Stimulated activated naive CD8-positive, alpha-beta T cell treated with anti-CD3 and anti-CD28 coated beads, Interleukin-15, Interleukin-2, amounts not matched to agents 100 U/mL and 50 U/mL, for 24 hours (primary cell): ENCODE results near the gene PPARA.
A peak's percentile ranks its signal among the peaks of the same experiment; 100 is the strongest.

Experiments used
- ATAC-seq: fragments of 150-1000 bp; cut with Tn5 transposase; one replicate; pipeline ENCODE4 v1.10.0; 2021
- DNase-seq: peaks from one replicate; pipeline ENCODE4 v3.0.0; 2021

PPARA gene

DNA sequence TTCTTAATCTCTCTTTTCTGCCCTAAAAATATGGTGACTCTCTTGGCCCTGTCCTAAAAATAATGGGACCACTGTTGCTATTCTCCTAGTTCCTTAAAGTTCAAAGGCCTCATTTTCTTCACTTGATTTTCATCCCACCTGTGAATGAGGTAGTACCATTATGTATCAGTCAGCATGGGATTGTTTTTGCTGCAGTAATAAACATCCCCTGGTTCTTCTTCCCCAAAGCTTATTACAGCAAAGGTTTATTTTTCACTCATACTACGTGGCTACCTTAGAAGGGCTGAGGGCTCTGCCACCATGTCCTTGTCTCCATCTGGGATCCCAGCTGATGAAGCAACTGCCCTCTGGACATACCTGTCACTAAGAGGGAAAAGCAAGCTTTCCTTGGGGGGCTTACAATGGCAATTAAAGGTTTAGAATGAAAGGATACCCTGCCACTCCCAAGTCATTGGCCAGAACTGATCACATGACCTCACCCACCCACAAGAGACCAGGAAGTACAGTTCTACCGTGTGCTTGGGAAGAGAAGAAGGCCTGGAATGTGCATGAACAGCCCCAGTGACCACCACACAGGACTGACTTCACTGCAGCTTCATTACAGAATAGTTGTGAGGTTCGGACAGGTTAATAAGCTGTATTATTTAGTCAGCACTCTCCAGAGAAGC is 125.3 kb downstream of the PPARA start:
- no peak for DNase-seq
- no peak for ATAC-seq

- ATAC-seq: no peak
- no peak for DNase-seq
Measured at GRCh38 chr22:46276563-46276962, 126.2 kb downstream of the PPARA start.

- ATAC-seq (no peak), DNase-seq (no peak)
Measured at GRCh38 chr22:46278656-46279645, 128.6 kb downstream of the PPARA start.

- no peak for DNase-seq
- no peak for ATAC-seq
Measured at GRCh38 chr22:46280063-46280817, 129.9 kb downstream of the PPARA start.

DNA sequence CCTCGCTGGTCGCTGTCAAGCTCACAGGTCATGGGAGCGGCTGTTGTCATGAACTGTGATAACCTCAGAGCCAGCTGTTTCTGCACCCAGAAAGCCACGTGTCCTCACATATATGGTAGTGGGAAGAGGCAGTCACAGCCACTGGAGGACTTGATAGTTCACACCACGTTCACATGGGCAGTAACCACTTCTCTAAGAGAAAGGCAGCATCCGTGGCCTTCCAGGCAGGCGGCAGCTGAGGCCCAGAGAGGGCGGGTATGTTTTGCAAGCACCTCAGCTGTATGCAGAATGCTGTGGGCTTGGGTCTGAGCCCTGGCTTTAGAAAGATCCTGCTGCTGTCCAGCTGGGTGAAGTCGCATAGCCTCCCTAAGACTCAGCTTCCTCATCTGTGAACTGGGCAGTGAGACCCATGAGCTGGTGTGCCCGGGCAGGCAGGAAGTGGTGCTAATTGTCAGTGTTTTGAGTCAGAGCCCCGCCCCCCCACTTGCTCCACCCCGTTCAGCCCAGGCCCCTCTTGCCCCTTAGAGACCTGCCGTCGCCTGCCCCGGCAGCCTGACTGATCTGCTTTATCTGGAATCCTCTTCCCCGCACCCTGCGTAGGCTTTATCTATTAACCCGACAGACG is 130.8 kb downstream of the PPARA start:
- ATAC-seq (peak; percentile 16), DNase-seq (no peak)

GRCh38 chr22:46281866-46282678 is 131.7 kb downstream of the PPARA start:
- ATAC-seq: no peak
- DNase-seq: no peak

GRCh38 chr22:46286006-46286405 is 135.7 kb downstream of the PPARA start:
- DNase-seq: no peak
- ATAC-seq: no peak

GRCh38 chr22:46286941-46287872 is 136.9 kb downstream of the PPARA start:
- no peak for DNase-seq

GRCh38 chr22:46287873-46288751 is 137.8 kb downstream of the PPARA start:
- DNase-seq: peak; percentile 42
- peak; percentile 66 for ATAC-seq

More at GRCh38 chr22:46286941-46287872, 136.9 kb downstream of the PPARA start:
- ATAC-seq: no peak

DNA sequence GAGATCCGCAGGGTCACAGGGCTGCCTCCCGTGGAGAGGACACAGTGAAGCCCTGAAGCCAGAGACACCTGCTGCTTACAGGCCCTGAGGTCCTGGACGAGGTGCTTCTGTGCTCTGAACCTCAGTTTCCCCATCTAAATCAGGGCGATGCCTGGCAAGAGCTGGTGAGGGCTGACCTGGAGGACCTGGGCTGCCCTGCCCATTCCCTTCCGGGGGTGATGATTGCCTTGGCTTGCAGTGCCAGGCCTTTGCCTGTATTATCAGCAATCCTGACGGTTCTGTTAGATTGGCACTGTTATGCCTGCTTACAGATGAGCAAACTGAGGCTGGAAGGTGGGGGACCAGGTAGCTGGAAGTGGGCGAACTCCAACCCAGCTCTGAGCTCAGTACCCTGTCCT is 138.5 kb downstream of the PPARA start:
- ATAC-seq: no peak

DNA sequence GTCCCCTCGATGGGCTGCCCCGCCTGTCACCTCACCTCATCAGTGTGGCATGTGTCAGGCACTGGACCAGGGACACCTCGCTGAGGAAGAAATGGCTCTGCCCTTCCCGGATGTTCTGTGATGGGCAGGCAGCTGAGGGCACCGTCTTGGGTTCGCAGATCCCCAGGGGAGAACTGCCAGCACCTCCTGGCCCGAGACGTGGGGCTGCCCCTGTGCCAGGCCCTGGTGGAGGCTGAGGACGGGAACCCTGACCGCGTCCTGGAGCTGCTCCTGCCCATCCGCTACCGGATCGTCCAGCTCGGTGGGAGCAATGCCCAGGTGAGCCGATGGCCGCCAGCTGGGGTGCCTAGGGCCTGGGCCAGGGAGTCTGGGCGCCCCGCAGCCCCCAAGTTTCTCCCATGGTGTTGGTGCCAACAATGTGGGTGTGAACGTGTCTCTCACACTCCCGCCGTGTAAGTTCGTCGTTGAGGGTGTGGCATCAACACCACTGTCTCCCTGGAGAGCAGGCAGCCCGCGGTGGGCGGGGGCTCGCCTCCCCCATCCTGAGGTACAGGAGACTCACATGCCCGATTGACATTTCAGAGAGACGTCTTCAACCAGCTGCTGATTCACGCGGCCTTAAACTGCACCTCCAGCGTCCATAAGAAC is 139.0 kb downstream of the PPARA start:
- ATAC-seq: no peak
- DNase-seq: no peak

More for the DNA sequence above, 138.5 kb downstream of the PPARA start:
- no peak for DNase-seq

DNA sequence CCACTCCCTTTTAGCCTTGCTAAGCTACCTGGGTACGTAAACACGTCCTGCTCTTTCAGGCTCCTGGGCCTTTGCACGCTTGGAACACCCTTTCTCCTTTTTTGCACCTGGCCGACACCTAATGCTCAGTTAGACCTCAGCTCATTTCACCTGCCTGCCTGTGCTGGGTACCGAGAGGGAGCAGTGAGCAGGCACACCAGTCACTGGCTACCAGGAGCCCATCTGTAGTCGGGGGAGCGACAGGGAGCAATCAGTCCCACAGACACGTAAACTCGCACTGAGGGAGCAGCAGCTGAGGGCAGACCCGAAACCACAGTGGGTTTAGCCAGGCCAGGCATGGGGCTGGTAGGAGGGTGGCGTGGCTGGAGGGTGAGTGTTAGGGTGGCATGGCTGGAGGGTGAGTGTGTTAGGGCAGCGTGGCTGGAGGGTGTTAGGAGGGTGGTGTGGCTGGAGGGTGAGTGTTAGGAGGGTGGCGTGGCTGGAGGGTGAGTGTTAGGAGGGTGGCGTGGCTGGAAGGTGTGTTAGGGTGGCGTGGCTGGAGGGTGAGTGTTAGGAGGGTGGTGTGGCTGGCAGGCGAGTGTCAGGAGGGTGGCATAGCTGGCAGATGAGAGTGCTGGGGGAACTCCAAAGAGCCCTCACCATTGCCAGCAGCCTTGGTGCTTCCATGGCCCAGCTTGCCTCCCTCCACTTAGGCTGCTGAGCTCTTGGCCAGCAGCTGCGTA is 140.0 kb downstream of the PPARA start:
- ATAC-seq: no peak
- no peak for DNase-seq

DNA sequence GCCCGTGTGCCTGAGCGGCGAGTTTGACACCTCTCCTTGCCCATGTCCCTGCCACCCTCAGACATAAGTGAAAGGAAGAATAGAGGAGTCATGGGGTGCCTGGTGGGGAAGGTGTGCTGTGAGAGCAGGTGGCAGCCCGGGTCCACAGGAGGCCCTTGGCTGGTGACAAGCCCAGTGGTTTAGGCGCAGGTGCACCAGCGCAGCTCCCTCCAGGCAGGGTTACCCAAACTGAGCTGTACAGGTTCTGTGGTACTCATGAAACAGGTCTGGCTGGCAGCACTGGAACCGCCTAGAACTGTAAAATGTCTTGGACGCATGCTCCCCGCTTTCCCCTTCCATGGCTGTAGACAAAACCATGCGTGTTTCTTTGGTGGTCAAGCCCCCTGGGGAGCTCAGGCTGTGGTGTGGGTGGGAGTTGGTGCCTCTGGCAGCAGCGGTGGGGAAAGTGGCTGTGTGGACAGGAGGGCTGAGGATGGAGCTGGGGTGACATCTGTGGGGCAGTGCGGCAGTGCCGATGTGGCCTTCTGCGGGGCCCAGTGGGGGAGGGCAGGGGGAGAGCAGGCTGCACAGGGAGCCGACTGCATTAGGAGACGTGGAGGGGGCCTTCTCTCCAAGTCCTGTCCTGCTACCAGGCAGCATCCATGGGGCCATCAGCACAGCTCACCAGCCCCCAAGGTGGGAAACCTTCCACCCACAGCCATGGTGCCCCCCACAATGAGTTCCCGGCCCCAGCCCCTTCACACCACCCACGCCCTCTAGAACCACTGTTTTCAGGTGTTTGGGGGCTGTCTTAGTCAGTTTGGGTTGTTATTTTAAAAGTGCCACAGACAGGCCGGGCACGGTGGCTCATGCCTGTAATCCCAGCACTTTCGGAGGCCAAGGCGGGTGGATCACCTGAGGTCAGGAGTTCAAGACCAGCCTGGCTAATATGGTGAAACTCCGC is 140.8 kb downstream of the PPARA start:
- DNase-seq: no peak
- no peak for ATAC-seq

DNA sequence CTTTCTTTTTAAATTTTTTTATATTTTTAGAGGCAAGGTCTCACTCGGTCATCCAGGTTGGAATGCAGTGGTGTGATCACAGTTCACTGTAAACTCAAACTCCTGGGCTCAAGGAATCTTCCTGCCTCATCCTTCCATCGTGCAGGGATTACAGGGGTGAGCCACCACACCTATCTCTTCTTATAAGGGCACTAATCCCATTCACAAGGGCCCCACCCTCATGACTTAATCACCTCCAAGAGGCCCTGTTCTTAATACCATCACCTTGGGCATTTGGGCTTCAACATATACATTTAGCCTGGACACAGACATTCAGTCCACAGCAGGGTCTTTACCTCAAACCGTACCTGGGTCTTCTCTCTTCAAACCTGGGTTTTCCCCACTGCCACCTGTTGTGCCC is 141.8 kb downstream of the PPARA start:
- no peak for DNase-seq

GRCh38 chr22:46292732-46293131 is 142.4 kb downstream of the PPARA start:
- no peak for DNase-seq
- no peak for ATAC-seq

More for the DNA sequence above, 141.8 kb downstream of the PPARA start:
- no peak for ATAC-seq
